Hematopoietic multipotent progenitor cell treated with erythropoietin and hydrocortisone succinate and interleukin-3 and kit ligand, for 4 days (in vitro differentiated cells): ENCODE results near the gene GLRA2.

Experiments used
- DNase-seq: peaks from one replicate; pipeline ENCODE4 v3.0.0-alpha.2; 2015

Gene GLRA2

DNA sequence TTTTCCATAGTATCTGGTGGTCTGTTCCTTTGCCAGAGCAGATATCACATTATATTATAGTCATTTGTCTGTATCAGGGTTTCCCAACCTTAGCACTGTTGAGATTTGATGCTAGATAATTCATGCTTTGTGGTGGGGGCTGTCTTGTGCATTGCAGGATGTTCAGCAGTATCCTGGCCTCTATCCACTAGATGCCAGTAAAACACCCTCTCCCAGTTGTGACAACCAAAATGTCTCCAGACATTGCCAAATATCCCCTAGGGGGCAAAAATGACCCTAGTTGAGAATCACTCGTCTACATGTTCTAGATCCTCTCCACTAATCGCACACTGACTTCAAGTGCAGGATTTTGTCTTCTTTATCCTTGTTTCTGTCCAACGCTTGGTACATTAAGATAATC, 182.8 kb downstream of the GLRA2 start:
- peak; percentile 1 for DNase-seq

DNA sequence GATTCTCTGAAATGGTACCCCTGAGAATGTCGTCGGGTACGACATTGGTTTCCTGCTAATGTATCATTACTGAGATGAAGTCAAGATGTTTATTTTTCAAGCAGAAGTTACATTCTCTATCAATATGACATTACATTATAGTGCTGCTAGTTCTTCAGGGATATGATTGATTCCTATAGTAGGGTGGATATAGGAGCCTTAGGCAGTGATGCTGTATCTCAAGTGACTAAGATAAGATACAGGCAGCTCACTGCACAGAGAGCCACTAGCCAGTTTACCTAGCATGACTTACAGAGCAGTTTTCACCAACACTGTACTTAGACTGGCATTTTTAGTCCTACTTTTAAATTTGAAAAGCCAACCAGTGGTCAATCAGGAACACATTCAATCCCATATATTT, 188.6 kb downstream of the GLRA2 start:
- DNase-seq, result no peak

DNA sequence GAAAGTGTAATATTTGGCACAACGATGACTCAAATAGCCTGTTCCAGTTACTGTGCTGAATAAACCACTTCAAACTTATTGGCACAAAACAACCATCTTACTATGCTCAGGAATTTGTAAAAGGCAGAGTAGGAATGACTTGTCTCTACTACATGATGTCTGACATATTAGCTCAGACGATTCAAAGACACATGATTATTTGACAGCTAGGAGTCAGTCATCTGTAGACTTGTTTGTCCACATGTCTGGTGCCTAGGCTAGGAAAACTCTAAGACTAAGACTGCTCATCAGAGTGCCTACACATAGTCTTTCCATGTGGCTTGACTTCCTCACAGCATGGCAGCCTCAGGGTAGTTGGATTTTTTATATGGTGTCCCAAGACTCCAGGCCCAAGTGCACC, 189.1 kb downstream of the GLRA2 start:
- no peak for DNase-seq

- DNase-seq, result no peak
These were observed 199.7 kb downstream of the GLRA2 start for GRCh38 chrX:14729058-14729457.

GRCh38 chrX:14738643-14739042, 209.3 kb downstream of the GLRA2 start:
- DNase-seq, result no peak

DNA sequence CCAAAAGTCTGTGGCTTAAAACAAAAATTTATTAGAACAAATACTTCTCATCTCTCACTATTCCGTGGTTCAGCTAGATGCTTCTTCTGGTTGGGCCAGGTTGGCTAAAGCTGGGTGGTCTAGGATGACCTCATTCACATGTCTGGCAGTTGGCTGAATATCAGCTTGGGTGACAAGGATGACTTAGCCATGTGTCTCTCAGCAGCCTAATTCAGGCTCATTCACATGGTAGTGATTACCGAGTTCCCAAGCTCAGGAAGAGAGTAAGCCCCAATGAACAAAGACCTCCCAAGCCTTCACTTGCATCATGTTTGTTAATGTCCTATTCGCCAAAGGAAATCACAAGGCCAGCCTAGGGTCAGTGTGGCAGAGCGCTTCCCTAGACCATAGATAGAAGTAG, 224.1 kb downstream of the GLRA2 start:
- no peak for DNase-seq

DNA sequence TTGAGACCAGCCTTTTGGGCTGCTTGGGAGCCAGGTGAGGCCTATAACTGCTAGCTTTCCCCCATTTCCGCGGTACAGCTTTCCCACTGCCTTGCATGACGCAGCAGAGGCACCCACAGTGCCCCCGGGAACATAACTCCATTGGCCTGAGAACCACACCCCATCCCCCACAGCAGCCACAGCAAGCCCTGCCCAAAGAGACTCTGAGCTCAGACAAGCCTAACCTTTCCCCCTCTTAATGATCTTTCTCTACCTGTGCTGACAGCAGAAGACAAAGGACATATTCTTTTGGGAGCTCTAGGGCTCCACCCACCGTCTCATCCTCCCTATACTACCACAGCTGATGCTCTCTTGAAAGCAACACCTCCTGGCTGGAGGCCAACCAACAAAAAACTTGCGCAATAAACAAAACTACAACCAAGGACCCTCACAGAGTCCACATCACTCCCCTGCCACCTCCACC, 228.7 kb downstream of the GLRA2 start:
- DNase-seq, result no peak

DNA sequence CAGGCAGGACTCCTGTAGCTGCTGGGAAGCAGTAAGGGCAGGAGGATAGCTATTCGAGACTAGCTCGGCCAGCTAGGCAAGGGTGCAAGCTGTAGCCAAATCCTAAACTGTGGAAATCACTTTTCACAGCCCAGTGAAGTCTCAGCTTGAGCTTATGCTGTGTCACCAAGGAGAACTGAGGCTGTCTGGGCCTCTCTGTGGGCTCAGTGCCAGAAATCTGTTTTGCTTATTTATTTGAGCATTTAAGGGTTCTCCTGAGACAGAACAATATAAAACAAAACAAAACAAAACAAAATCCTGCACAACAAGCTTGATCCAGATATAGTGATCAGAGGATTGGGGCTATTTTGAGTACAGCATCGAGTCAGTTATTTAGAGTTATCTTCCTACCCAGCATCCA, 246.1 kb downstream of the GLRA2 start:
- DNase-seq, result no peak

DNA sequence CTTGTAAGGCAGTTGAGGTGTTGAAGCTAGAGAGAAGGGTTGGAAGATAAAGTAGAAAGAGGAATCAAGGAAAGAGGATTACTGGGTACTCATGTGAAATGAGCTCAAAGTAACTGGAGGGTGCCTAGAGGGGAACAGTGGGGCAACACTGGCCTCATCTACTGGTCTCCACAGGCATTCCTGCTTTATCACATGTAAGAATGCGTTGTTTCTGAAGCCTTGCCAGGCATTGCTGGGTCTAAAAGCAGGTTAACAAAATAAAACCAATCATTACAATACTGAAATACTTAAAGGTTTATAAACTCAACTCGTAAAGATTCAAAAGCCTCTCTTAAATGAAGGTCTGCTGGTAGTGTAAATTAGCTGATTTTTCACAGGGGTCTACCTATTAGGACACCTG, 247.6 kb downstream of the GLRA2 start:
- DNase-seq, result no peak

GRCh38 chrX:14777525-14777924, 248.2 kb downstream of the GLRA2 start:
- DNase-seq, result no peak

- peak; percentile 10 for DNase-seq
These were observed 250.2 kb downstream of the GLRA2 start for GRCh38 chrX:14779580-14779979.
